DMS79 (cell line): ENCODE measurements around the gene ELL.

Experiments used
- DNase-seq: peaks from one replicate; lab custom pipeline; 2025; lab: John Stamatoyannopoulos, UW

ELL gene

DNA sequence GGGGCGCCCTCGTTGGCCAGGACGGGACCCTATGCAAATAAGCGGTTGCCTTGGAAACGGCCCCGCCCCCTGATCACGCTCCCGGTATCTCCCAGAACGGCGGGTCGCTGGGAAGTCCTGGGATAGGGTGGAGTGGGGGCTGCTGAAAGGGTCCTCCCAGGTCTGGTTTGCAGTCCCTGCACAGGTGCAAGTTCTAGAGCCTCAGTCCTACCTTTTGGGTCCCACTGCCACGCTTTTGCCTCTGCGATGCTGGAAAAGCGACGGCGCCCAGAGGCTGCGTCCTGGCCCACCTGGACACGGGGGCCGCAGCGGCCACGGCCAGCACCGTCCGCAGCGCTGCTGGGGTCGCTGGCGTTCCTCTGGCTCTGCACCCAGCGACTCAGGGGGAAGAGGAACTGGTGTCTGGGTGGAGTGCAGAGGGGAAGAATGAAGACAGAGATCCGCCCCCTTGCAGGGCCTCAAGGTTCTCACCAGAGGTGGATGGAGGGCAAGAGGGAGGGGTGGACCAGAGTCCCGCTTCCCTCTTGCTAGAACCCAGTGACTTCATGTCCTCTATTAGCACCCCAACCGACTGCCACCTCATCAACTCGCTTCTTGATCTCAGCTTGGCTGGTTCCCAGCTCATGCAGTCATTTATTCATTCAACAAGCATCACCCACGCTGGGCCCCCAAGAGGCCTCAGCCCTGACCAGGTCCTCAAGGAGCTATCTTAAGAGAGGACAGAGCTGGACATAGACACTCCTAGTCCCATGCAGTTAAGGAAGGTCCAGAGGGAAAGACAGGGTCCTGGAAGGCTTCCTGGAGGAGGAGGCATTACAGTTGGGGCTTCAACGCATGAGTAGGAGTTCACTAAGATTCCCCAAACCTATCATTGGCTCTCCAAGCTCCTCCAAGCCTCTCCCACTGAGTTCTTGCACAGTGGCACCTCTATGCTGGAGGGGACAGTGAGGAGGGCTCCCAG lies 124.3 kb downstream of the ELL start, which contains the start of gene LRRC25:
LRRC25 (minus strand) TSS at position 381 of the 961 bp plus-strand sequence. CDS start 659 bp downstream, outside the sequence.
- no peak for DNase-seq

DNA sequence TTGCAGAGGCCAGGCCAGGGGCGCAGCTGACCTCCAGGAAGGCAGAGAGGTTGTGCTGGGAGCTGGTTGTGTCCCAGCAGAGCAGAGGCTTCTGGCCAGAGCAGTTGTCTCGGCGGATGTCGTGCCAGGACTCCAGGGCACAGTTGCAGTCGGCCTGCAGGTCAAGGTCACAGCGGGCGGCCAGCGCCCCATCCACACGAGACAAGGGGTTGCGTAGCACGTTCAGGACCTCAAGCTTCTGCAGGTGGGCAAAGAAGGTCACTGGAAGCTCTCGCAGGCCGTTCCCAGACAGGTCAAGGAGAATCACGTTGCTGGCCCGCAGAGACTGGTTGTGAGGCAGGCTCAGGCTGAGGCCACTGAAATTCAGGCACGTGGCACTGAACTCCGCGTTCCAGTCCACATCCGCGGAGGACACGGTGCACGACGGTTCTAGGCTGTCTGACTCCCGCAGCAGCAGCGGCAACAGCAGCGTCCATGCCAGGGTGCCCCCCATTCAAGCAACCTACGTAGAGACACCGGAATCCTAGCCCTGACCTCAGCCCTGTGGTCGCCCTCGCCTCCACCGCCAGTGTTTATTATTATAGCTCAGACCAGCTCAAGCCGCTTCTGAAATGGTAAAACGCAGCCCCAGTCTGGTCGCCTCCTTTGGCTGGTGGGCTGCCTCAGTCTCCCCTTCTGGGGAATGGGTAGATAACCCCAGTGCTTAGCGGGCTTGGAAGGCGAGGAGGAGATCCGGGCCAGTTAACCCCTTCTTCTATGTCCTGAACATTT lies 125.2 kb downstream of the ELL start:
- DNase-seq, result no peak

DNA sequence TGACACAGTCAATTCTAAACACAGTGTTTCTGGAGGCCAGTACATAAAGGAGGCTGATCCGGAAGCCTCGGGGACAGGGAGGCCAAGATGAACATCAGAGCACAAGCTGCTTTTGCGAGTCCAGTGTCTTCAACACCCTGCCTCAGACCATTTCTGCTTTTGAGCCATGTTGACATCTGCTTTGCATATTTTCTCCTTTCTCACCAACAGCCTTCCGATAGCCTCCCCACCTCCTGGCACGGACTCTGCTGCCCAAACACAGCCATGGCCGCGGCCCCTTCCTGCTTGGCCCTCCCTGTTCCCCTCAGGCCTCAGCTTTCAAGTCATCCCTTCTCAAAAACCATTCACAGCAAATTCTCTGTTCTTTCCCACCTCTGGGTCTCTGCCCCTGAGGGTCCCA lies 128.0 kb downstream of the ELL start:
- no peak for DNase-seq

DNA sequence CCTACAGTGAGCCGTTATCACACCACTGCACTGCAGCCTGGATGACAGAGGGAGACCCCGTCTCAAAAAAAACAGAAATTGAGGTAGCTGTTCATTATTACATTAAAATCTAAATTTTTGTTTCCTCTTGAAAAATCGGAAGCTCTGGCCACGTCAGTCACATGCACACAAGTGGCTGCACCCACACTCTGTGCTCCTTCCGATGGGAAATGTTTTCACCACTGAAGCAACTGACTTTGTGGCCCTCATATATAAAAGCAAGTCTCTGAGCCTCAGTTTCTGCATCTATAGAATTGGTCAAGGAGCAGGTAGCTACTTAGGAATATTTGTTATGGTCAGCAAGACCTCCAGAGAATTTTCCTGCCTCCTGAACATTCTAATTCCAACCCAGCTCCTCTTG lies 128.9 kb downstream of the ELL start:
- no peak for DNase-seq
